ENCODE measurements around the gene CDHR5.
"Not testable (repeated sequence)": the region's sequence is repeated elsewhere in the genome, so short reads cannot be mapped to it uniquely, and the experiment has no call there.

CDHR5 gene

DNA sequence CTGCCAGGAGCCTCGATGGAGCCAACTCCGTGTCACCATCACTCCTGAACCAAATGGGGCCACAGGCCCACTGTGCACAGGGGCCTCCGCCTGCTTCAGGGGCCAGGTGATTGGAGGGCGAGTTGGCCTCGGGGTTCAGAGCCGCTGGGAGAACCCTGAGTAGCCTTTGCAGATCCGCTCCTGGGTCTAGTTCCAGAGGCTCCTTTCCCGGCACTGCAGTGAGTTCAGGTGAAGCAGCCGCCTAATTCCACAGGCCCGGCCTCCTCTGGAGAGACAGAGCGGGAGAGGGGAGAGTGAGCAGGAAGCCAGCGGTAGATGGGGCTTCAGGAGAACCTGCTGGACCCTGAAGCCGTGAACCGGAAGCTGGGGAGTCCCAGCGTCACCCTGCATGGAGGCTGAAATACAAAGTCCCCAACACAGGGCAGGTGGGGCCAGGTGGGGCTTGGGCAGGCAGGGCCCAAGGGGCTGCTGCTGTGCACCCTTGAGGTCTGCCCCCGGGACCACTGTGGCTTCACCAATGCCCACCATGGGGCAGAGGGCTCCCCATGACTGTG lies 34.9 kb upstream of the CDHR5 start:
- no peaks in the 10 kb centered on the region for H3K4me1 ChIP-seq
- no peak overlapping the region for H3K4me2 ChIP-seq (ENCODE audit: low read length)
- no peaks in the 10 kb centered on the region for H3K9me3 ChIP-seq (ENCODE audit: control insufficient read depth, low read length)
- H3K4me3 ChIP-seq (ENCODE audit: low read depth, low read length) = no peak overlapping the region
- H3K27ac ChIP-seq = no peak overlapping the region
- H3K79me2 ChIP-seq = no peaks in the 10 kb centered on the region
- TF ChIP-seq, protein P1, sequence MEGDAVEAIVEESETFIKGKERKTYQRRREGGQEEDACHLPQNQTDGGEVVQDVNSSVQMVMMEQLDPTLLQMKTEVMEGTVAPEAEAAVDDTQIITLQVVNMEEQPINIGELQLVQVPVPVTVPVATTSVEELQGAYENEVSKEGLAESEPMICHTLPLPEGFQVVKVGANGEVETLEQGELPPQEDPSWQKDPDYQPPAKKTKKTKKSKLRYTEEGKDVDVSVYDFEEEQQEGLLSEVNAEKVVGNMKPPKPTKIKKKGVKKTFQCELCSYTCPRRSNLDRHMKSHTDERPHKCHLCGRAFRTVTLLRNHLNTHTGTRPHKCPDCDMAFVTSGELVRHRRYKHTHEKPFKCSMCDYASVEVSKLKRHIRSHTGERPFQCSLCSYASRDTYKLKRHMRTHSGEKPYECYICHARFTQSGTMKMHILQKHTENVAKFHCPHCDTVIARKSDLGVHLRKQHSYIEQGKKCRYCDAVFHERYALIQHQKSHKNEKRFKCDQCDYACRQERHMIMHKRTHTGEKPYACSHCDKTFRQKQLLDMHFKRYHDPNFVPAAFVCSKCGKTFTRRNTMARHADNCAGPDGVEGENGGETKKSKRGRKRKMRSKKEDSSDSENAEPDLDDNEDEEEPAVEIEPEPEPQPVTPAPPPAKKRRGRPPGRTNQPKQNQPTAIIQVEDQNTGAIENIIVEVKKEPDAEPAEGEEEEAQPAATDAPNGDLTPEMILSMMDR (IDR thresholded peaks at IDR 0.05) = no peak
- no peaks in the 10 kb centered on the region for H3K27me3 ChIP-seq (ENCODE audit: control insufficient read depth, insufficient read depth, low read length)
- H2AFZ ChIP-seq = no peak overlapping the region
- no peaks in the 10 kb centered on the region for H3K36me3 ChIP-seq (ENCODE audit: control insufficient read depth, insufficient read depth, low read length)
- no peak overlapping the region for H3K9ac ChIP-seq

GRCh38 chr11:657691-658126 lies 33.0 kb upstream of the CDHR5 start:
- no peak overlapping the region for H3K27ac ChIP-seq
- no peak overlapping the region for H3K4me3 ChIP-seq (ENCODE audit: low read depth, low read length)
- no peaks in the 10 kb centered on the region for H3K79me2 ChIP-seq
- no peaks in the 10 kb centered on the region for H3K4me1 ChIP-seq
- TF ChIP-seq, protein P1 (IDR thresholded peaks at IDR 0.05) = no peak
- no peaks in the 10 kb centered on the region for H3K36me3 ChIP-seq (ENCODE audit: control insufficient read depth, insufficient read depth, low read length)
- H3K9ac ChIP-seq = no peak overlapping the region
- no peaks in the 10 kb centered on the region for H3K9me3 ChIP-seq (ENCODE audit: control insufficient read depth, low read length)
- no peak overlapping the region for H3K4me2 ChIP-seq (ENCODE audit: low read length)
- no peaks in the 10 kb centered on the region for H3K27me3 ChIP-seq (ENCODE audit: control insufficient read depth, insufficient read depth, low read length)
- no peak overlapping the region for H2AFZ ChIP-seq

- TF ChIP-seq, protein P1 (IDR thresholded peaks at IDR 0.05) = no peak
- Histone ChIP-seq H3K4me3 (ENCODE audit: low read depth, low read length) (no peak overlapping the region), H3K27ac (no peak overlapping the region), H3K9ac (no peak overlapping the region), H3K27me3 (ENCODE audit: control insufficient read depth, insufficient read depth, low read length) (no peaks in the 10 kb centered on the region), H3K4me1 (no peaks in the 10 kb centered on the region), H3K79me2 (no peaks in the 10 kb centered on the region), H3K36me3 (ENCODE audit: control insufficient read depth, insufficient read depth, low read length) (no peaks in the 10 kb centered on the region), H2AFZ (no peak overlapping the region), H3K4me2 (ENCODE audit: low read length) (no peak overlapping the region), H3K9me3 (ENCODE audit: control insufficient read depth, low read length) (no peaks in the 10 kb centered on the region)
These were observed 32.1 kb upstream of the CDHR5 start for GRCh38 chr11:656866-657265.

DNA sequence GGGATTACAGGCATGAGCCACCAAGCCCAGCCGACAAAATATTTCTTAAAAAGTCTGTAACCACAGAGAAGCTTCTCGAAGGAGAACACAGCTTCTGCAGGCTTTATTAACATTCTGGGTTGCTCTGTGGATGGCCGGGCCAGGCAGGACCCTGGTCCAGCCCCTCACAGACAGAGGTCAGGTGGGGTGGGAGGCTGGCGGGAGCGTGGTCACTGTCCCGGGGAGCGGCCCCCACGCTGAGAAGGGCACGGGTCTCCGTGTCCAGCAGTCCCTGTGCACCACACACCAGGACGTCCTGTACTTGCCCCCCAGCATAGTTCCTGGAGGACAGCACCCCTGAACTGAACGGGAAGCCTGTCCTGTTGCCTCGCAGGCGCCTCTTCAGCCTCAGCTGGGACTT lies 31.7 kb upstream of the CDHR5 start:
- H3K4me1 ChIP-seq = no peaks in the 10 kb centered on the region
- TF ChIP-seq, protein P1 (IDR thresholded peaks at IDR 0.05) = no peak
- no peaks in the 10 kb centered on the region for H3K79me2 ChIP-seq
- no peak overlapping the region for H2AFZ ChIP-seq
- H3K4me2 ChIP-seq (ENCODE audit: low read length) = no peak overlapping the region
- no peaks in the 10 kb centered on the region for H3K9me3 ChIP-seq (ENCODE audit: control insufficient read depth, low read length)
- H3K9ac ChIP-seq = no peak overlapping the region
- H3K36me3 ChIP-seq (ENCODE audit: control insufficient read depth, insufficient read depth, low read length) = no peaks in the 10 kb centered on the region
- no peaks in the 10 kb centered on the region for H3K27me3 ChIP-seq (ENCODE audit: control insufficient read depth, insufficient read depth, low read length)
- no peak overlapping the region for H3K4me3 ChIP-seq (ENCODE audit: low read depth, low read length)
- H3K27ac ChIP-seq = no peak overlapping the region

DNA sequence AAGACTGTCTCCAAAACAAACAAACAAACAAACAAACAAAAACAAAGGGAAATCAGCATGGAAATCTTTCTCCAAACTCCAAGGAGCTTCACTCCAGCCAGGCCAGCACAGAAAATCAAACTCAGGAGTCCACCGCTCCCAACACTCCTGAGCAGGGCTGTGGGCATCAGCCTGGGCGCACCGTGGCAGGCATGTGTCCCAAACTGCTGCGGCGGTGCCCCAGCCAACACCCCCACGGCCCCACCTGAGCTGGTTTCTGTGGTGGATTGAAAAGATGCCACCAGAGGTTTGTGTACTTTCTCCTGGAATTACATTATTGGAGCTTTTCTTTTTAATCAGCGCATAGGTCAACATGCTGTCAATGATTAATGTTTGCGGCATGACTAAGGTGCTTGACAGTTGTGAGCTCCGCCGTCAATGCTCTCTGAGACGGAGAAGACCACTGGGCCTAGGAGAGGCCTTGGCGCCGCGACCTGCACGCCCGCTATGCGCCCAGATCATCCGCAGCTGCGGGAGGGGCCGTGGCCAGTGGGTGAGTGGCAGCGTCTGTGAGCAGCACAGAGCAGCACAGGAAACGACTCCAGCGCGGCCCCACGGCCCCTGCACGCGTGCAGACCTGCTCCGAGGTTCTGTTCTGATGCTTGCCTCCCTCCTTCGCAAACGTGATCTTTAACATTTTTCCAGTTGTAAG lies 30.4 kb upstream of the CDHR5 start:
- no peaks in the 10 kb centered on the region for H3K79me2 ChIP-seq
- H3K4me3 ChIP-seq (ENCODE audit: low read depth, low read length) = no peak overlapping the region
- H3K27ac ChIP-seq = no peak overlapping the region
- no peak overlapping the region for H3K4me2 ChIP-seq (ENCODE audit: low read length)
- H3K9ac ChIP-seq = no peak overlapping the region
- no peaks in the 10 kb centered on the region for H3K27me3 ChIP-seq (ENCODE audit: control insufficient read depth, insufficient read depth, low read length)
- TF ChIP-seq, protein P1 (IDR thresholded peaks at IDR 0.05) = no peak
- H2AFZ ChIP-seq = no peak overlapping the region
- H3K36me3 ChIP-seq (ENCODE audit: control insufficient read depth, insufficient read depth, low read length) = no peaks in the 10 kb centered on the region
- H3K4me1 ChIP-seq = no peaks in the 10 kb centered on the region
- H3K9me3 ChIP-seq (ENCODE audit: control insufficient read depth, low read length) = no peaks in the 10 kb centered on the region

- not testable (repeated sequence) for H3K4me2 ChIP-seq (ENCODE audit: low read length); H2AFZ ChIP-seq; H3K27ac ChIP-seq; H3K79me2 ChIP-seq; H3K4me3 ChIP-seq (ENCODE audit: low read depth, low read length); H3K4me1 ChIP-seq; H3K9ac ChIP-seq; H3K27me3 ChIP-seq (ENCODE audit: control insufficient read depth, insufficient read depth, low read length); H3K9me3 ChIP-seq (ENCODE audit: control insufficient read depth, low read length); H3K36me3 ChIP-seq (ENCODE audit: control insufficient read depth, insufficient read depth, low read length)
These were observed 29.7 kb upstream of the CDHR5 start for GRCh38 chr11:654444-654843.
